HG02973 (cell line): ENCODE results near the gene SYN1.

Experiments used
- ATAC-seq: cut with Tn5 transposase; IDR thresholded peaks from one replicate; pipeline ENCODE4 v1.9.1; 2021; ENCODE audit warnings: moderate library complexity; ENCODE audit not compliant: unreplicated experiment

The SYN1 gene

GRCh38 chrX:47539860-47540259, 79.8 kb downstream of the SYN1 start:
- no peak for ATAC-seq

- no peak for ATAC-seq
Measured at GRCh38 chrX:47530049-47530448, 89.6 kb downstream of the SYN1 start.

GRCh38 chrX:47529548-47529947, 90.1 kb downstream of the SYN1 start:
- ATAC-seq, result no peak

- no peak for ATAC-seq
Measured at GRCh38 chrX:47523713-47524166, 95.9 kb downstream of the SYN1 start.

- peak; percentile 93 for ATAC-seq
Measured at GRCh38 chrX:47523297-47523696, 96.4 kb downstream of the SYN1 start.
